Fibroblast of lung (primary cell): ENCODE measurements around the gene HNRNPL.

Experiments
- EZH2 ChIP-seq: IDR thresholded peaks from 2 replicates; pipeline ENCODE4 v1.5.1; 2012; ENCODE audit warnings: low read length, control low read depth, mild to moderate bottlenecking; ENCODE audit errors: missing control alignments
- TF ChIP-seq, protein P1 (sequence below), 2 donors: IDR thresholded peaks in 1 of 2; conservative IDR thresholded peaks in 1 of 2; 1 replicate in 1 of 2; 2 replicates in 1 of 2; pipeline ENCODE4 v1.5.1; 2011 to 2012; ENCODE audit warnings: low read length in 2 of 2, control low read depth in 1 of 2, inconsistent platforms in 1 of 2, low read depth in 1 of 2, mild to moderate bottlenecking in 1 of 2

DNA sequence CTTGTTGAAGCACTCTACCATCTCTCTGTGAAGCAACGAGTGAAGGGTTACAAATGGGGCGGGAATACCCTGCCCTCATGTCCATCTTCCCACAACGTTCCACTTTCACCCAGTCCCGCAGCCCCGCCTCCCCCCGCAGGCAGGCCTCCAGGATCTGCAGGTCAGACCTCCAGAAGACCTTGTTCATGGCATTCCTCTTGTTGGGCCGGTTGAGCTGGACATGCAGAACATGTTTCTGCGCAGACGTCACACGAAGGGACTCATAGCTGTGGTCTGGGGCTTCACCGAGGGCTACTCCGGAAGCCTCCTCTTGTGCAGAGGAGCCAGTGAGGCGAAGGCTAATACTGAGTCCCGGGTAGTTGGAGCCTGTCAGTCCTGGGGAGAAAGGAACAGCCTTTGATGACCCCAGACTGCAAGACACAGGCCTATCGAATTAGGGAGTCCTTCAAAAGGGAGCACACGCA, 18.6 kb downstream of the HNRNPL start:
- no peak for TF ChIP-seq EZH2
- TF ChIP-seq, protein P1, sequence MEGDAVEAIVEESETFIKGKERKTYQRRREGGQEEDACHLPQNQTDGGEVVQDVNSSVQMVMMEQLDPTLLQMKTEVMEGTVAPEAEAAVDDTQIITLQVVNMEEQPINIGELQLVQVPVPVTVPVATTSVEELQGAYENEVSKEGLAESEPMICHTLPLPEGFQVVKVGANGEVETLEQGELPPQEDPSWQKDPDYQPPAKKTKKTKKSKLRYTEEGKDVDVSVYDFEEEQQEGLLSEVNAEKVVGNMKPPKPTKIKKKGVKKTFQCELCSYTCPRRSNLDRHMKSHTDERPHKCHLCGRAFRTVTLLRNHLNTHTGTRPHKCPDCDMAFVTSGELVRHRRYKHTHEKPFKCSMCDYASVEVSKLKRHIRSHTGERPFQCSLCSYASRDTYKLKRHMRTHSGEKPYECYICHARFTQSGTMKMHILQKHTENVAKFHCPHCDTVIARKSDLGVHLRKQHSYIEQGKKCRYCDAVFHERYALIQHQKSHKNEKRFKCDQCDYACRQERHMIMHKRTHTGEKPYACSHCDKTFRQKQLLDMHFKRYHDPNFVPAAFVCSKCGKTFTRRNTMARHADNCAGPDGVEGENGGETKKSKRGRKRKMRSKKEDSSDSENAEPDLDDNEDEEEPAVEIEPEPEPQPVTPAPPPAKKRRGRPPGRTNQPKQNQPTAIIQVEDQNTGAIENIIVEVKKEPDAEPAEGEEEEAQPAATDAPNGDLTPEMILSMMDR (conservative IDR thresholded peaks at IDR 0.05 in 1 of 2, IDR thresholded peaks at IDR 0.05 in 1 of 2; ENCODE audit: low read depth in 1 of 2, low read length in 2 of 2): no peak
